Calu3 (cell line): Measurements from ENCODE around the gene COL19A1. TPM values are rescaled to one million over a fixed set of nuclear protein-coding genes. Genes with fewer than 3 reads are reported as not detected.

Experiments used
- BruUV-seq: library from RNA; stranded (reverse); fragments of 400-500 nt; replicated peaks from 2 replicates; lab custom pipeline; 2021; lab: Mats Ljungman, UMichigan
- CTCF ChIA-PET: fragments of 300-600 bp; sonication (Branson Sonifier 250); formaldehyde crosslinking; loops from one replicate; lab custom pipeline; 2022; ENCODE audit warnings: antibody characterized with exemption; lab: Charles Lee
- DNase-seq: peaks from one replicate; pipeline ENCODE4 v3.0.0; 2022
- H3K27ac Mint-ChIP-seq: one replicate; pipeline ENCODE4 v1.8.0; 2022; ENCODE audit warnings: mixed read lengths; ENCODE audit not compliant: unreplicated experiment
- H3K27me3 Mint-ChIP-seq: one replicate; pipeline ENCODE4 v1.8.0; 2022; ENCODE audit warnings: mixed read lengths; ENCODE audit not compliant: unreplicated experiment
- H3K36me3 Mint-ChIP-seq: one replicate; pipeline ENCODE4 v1.8.0; 2022; ENCODE audit warnings: mild to moderate bottlenecking, moderate library complexity, mixed read lengths; ENCODE audit not compliant: insufficient read depth, unreplicated experiment
- H3K4me1 Mint-ChIP-seq: one replicate; pipeline ENCODE4 v1.8.0; 2022; ENCODE audit warnings: mild to moderate bottlenecking, low read depth, mixed read lengths; ENCODE audit not compliant: unreplicated experiment
- H3K4me3 Mint-ChIP-seq: one replicate; pipeline ENCODE4 v1.8.0; 2022; ENCODE audit warnings: mild to moderate bottlenecking, low read depth, moderate library complexity, mixed read lengths; ENCODE audit not compliant: unreplicated experiment
- H3K9me3 Mint-ChIP-seq: one replicate; pipeline ENCODE4 v1.8.0; 2022; ENCODE audit warnings: low read depth, mixed read lengths; ENCODE audit not compliant: unreplicated experiment
- CTCF ChIP-seq: fragments of 200-600 bp; IDR thresholded peaks from one replicate; pipeline ENCODE4 v1.8.0; 2022; ENCODE audit warnings: antibody characterized with exemption; ENCODE audit not compliant: unreplicated experiment
- intact Hi-C: fragments of 100-400 bp; cut with micrococcal nuclease; formaldehyde crosslinking; loops from one replicate; pipeline ENCODE4 v1.10.0; 2022; ENCODE audit not compliant: unreplicated experiment
- total RNA-seq: library from RNA; stranded (reverse); gene quantifications from 2 replicates; pipeline ENCODE4 v1.2.3, GENCODE V29; 2022

The COL19A1 gene
- total RNA-seq, 1 experiment from 2014 or later, result not detected

- no peak for DNase-seq
- CTCF ChIA-PET, result no interaction called here
- H3K4me3 Mint-ChIP-seq, result no peak overlapping the region
- no peaks in the 10 kb centered on the region for H3K4me1 Mint-ChIP-seq
- no peaks in the 10 kb centered on the region for H3K27me3 Mint-ChIP-seq
- BruUV-seq, result no TSS peak
- no peaks in the 10 kb centered on the region for H3K9me3 Mint-ChIP-seq
- H3K27ac Mint-ChIP-seq, result no peak overlapping the region
- no peaks in the 10 kb centered on the region for H3K36me3 Mint-ChIP-seq
- intact Hi-C loops, result no loop called here
- no peak for TF ChIP-seq CTCF
Observed at GRCh38 chr6:70073637-70074036, 207.3 kb downstream of the COL19A1 start.

DNA sequence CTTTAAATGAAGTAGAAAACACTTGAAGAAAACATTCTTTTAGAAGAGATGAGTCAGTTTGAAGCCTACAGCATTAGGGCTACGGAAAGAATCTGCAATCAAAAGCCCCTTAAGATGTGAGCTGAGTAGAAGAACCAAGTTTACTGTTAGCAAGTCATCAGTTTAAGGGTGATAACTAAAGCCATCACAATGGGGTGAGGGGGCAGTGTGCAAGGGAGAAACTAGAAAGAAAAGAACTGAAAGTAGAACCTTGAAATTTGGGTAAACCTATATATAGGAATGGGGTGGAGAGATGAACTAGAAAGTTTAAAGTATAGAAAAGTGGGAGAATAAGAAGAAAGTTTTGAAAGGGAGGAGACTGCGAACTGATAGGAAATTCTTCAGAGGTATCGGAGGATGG lies 212.9 kb downstream of the COL19A1 start:
- intact Hi-C loops, result no loop called here
- BruUV-seq, result no TSS peak
- no peaks in the 10 kb centered on the region for H3K4me1 Mint-ChIP-seq
- H3K27ac Mint-ChIP-seq, result no peak overlapping the region
- DNase-seq, result no peak
- no peak overlapping the region for H3K4me3 Mint-ChIP-seq
- H3K9me3 Mint-ChIP-seq, result no peaks in the 10 kb centered on the region
- CTCF ChIA-PET, result no interaction called here
- no peaks in the 10 kb centered on the region for H3K27me3 Mint-ChIP-seq
- no peaks in the 10 kb centered on the region for H3K36me3 Mint-ChIP-seq
- no peak for TF ChIP-seq CTCF

GRCh38 chr6:70080443-70081070 lies 214.2 kb downstream of the COL19A1 start:
- Mint-ChIP-seq H3K9me3 (no peaks in the 10 kb centered on the region), H3K4me3 (no peak overlapping the region), H3K36me3 (no peaks in the 10 kb centered on the region), H3K27ac (no peak overlapping the region), H3K27me3 (no peaks in the 10 kb centered on the region), H3K4me1 (no peaks in the 10 kb centered on the region)
- no peak for DNase-seq
- CTCF ChIA-PET, result no interaction called here
- intact Hi-C loops, result no loop called here
- no peak for TF ChIP-seq CTCF
- no TSS peak for BruUV-seq

- no TSS peak for BruUV-seq
- H3K36me3 Mint-ChIP-seq, result no peaks in the 10 kb centered on the region
- intact Hi-C loops, result no loop called here
- no peak overlapping the region for H3K27ac Mint-ChIP-seq
- no peaks in the 10 kb centered on the region for H3K4me1 Mint-ChIP-seq
- H3K27me3 Mint-ChIP-seq, result no peaks in the 10 kb centered on the region
- TF ChIP-seq CTCF, result no peak
- DNase-seq, result no peak
- CTCF ChIA-PET, result no interaction called here
- no peak overlapping the region for H3K4me3 Mint-ChIP-seq
- H3K9me3 Mint-ChIP-seq, result no peaks in the 10 kb centered on the region
Observed at GRCh38 chr6:70082830-70083229, 216.5 kb downstream of the COL19A1 start.
